Measurements from ENCODE around the gene SP140.
"Not testable (repeated sequence)": the region's sequence is repeated elsewhere in the genome, so short reads cannot be mapped to it uniquely, and the experiment has no call there.

The SP140 gene

GRCh38 chr2:230266638-230267037, 41.1 kb downstream of the SP140 start:
- DNase-seq (ENCODE audit: low read depth, low spot score) = no peak
- TF ChIP-seq YY1 (IDR thresholded peaks at IDR 0.05; ENCODE audit: insufficient read depth, insufficient read length) (no peak), ZNF274 (IDR thresholded peaks at IDR 0.05; ENCODE audit: low read depth, low read length) (no peak), SUZ12 (IDR thresholded peaks at IDR 0.05; ENCODE audit: extremely low read depth, insufficient read depth, insufficient read length) (no peak)

GRCh38 chr2:230267059-230267458, 41.5 kb downstream of the SP140 start:
- TF ChIP-seq ZNF274 (IDR thresholded peaks at IDR 0.05; ENCODE audit: low read depth, low read length) (no peak), SUZ12 (IDR thresholded peaks at IDR 0.05; ENCODE audit: extremely low read depth, insufficient read depth, insufficient read length) (no peak), YY1 (IDR thresholded peaks at IDR 0.05; ENCODE audit: insufficient read depth, insufficient read length) (no peak)
- no peaks in the 10 kb centered on the region for H3K36me3 ChIP-seq (ENCODE audit: insufficient read depth, insufficient read length, low read length)
- H3K9me3 ChIP-seq (ENCODE audit: insufficient read depth, low read length) = no peaks in the 10 kb centered on the region
- no peak overlapping the region for H3K4me3 ChIP-seq (ENCODE audit: insufficient read length, low read depth)
- H3K4me1 ChIP-seq (ENCODE audit: insufficient read depth, insufficient read length) = no peaks in the 10 kb centered on the region
- no peak for DNase-seq (ENCODE audit: low read depth, low spot score)
- H3K9ac ChIP-seq (ENCODE audit: insufficient read length, low read depth) = no peak overlapping the region
- H3K27me3 ChIP-seq (ENCODE audit: insufficient read depth, insufficient read length) = no peaks in the 10 kb centered on the region

More at GRCh38 chr2:230266638-230267037, 41.1 kb downstream of the SP140 start:
- H3K4me1 ChIP-seq (ENCODE audit: insufficient read depth, insufficient read length) = no peaks in the 10 kb centered on the region
- H3K9ac ChIP-seq (ENCODE audit: insufficient read length, low read depth) = no peak overlapping the region
- H3K4me3 ChIP-seq (ENCODE audit: insufficient read length, low read depth) = no peak overlapping the region
- no peaks in the 10 kb centered on the region for H3K36me3 ChIP-seq (ENCODE audit: insufficient read depth, insufficient read length, low read length)
- H3K27me3 ChIP-seq (ENCODE audit: insufficient read depth, insufficient read length) = no peaks in the 10 kb centered on the region
- no peaks in the 10 kb centered on the region for H3K9me3 ChIP-seq (ENCODE audit: insufficient read depth, low read length)

- no peak overlapping the region for H3K4me3 ChIP-seq (ENCODE audit: insufficient read length, low read depth)
- TF ChIP-seq ZNF274 (IDR thresholded peaks at IDR 0.05; ENCODE audit: low read depth, low read length) (no peak), YY1 (IDR thresholded peaks at IDR 0.05; ENCODE audit: insufficient read depth, insufficient read length) (no peak), SUZ12 (IDR thresholded peaks at IDR 0.05; ENCODE audit: extremely low read depth, insufficient read depth, insufficient read length) (no peak)
- H3K36me3 ChIP-seq (ENCODE audit: insufficient read depth, insufficient read length, low read length) = no peaks in the 10 kb centered on the region
- no peaks in the 10 kb centered on the region for H3K4me1 ChIP-seq (ENCODE audit: insufficient read depth, insufficient read length)
- H3K9ac ChIP-seq (ENCODE audit: insufficient read length, low read depth) = no peak overlapping the region
- H3K9me3 ChIP-seq (ENCODE audit: insufficient read depth, low read length) = no peaks in the 10 kb centered on the region
- no peak for DNase-seq (ENCODE audit: low read depth, low spot score)
- H3K27me3 ChIP-seq (ENCODE audit: insufficient read depth, insufficient read length) = no peaks in the 10 kb centered on the region
These were observed 42.0 kb downstream of the SP140 start for GRCh38 chr2:230267556-230267955.

GRCh38 chr2:230268606-230269243, 43.2 kb downstream of the SP140 start:
- no peaks in the 10 kb centered on the region for H3K27me3 ChIP-seq (ENCODE audit: insufficient read depth, insufficient read length)
- H3K4me1 ChIP-seq (ENCODE audit: insufficient read depth, insufficient read length) = no peaks in the 10 kb centered on the region

GRCh38 chr2:230269715-230270114, 44.2 kb downstream of the SP140 start:
- Histone ChIP-seq H3K9ac (ENCODE audit: insufficient read length, low read depth) (no peak overlapping the region), H3K9me3 (ENCODE audit: insufficient read depth, low read length) (no peaks in the 10 kb centered on the region), H3K27me3 (ENCODE audit: insufficient read depth, insufficient read length) (no peaks in the 10 kb centered on the region), H3K4me1 (ENCODE audit: insufficient read depth, insufficient read length) (no peaks in the 10 kb centered on the region), H3K36me3 (ENCODE audit: insufficient read depth, insufficient read length, low read length) (no peaks in the 10 kb centered on the region), H3K4me3 (ENCODE audit: insufficient read length, low read depth) (no peak overlapping the region)
- TF ChIP-seq ZNF274 (IDR thresholded peaks at IDR 0.05; ENCODE audit: low read depth, low read length) (no peak), SUZ12 (IDR thresholded peaks at IDR 0.05; ENCODE audit: extremely low read depth, insufficient read depth, insufficient read length) (no peak), YY1 (IDR thresholded peaks at IDR 0.05; ENCODE audit: insufficient read depth, insufficient read length) (no peak)
- DNase-seq (ENCODE audit: low read depth, low spot score) = no peak

More at GRCh38 chr2:230268606-230269243, 43.2 kb downstream of the SP140 start:
- no peak for TF ChIP-seq ZNF274 (IDR thresholded peaks at IDR 0.05; ENCODE audit: low read depth, low read length)
- no peak overlapping the region for H3K9ac ChIP-seq (ENCODE audit: insufficient read length, low read depth)
- H3K36me3 ChIP-seq (ENCODE audit: insufficient read depth, insufficient read length, low read length) = no peaks in the 10 kb centered on the region
- no peak for DNase-seq (ENCODE audit: low read depth, low spot score)
- H3K9me3 ChIP-seq (ENCODE audit: insufficient read depth, low read length) = no peaks in the 10 kb centered on the region
- no peak overlapping the region for H3K4me3 ChIP-seq (ENCODE audit: insufficient read length, low read depth)

- Histone ChIP-seq H3K9me3 (ENCODE audit: insufficient read depth, low read length) (no peaks in the 10 kb centered on the region), H3K4me1 (ENCODE audit: insufficient read depth, insufficient read length) (no peaks in the 10 kb centered on the region), H3K9ac (ENCODE audit: insufficient read length, low read depth) (no peak overlapping the region), H3K36me3 (ENCODE audit: insufficient read depth, insufficient read length, low read length) (no peaks in the 10 kb centered on the region), H3K4me3 (ENCODE audit: insufficient read length, low read depth) (no peak overlapping the region), H3K27me3 (ENCODE audit: insufficient read depth, insufficient read length) (no peaks in the 10 kb centered on the region)
- DNase-seq (ENCODE audit: low read depth, low spot score) = no peak
- no peak for TF ChIP-seq YY1 (IDR thresholded peaks at IDR 0.05; ENCODE audit: insufficient read depth, insufficient read length)
These were observed 57.4 kb downstream of the SP140 start for GRCh38 chr2:230282936-230283335.

- no peak overlapping the region for H3K4me3 ChIP-seq (ENCODE audit: insufficient read length, low read depth)
- no peaks in the 10 kb centered on the region for H3K4me1 ChIP-seq (ENCODE audit: insufficient read depth, insufficient read length)
- DNase-seq (ENCODE audit: low read depth, low spot score) = no peak
- H3K36me3 ChIP-seq (ENCODE audit: insufficient read depth, insufficient read length, low read length) = no peaks in the 10 kb centered on the region
- no peaks in the 10 kb centered on the region for H3K27me3 ChIP-seq (ENCODE audit: insufficient read depth, insufficient read length)
- no peak for TF ChIP-seq ZNF274 (IDR thresholded peaks at IDR 0.05; ENCODE audit: low read depth, low read length)
- TF ChIP-seq YY1 (IDR thresholded peaks at IDR 0.05; ENCODE audit: insufficient read depth, insufficient read length) = no peak
- TF ChIP-seq SUZ12 (IDR thresholded peaks at IDR 0.05; ENCODE audit: extremely low read depth, insufficient read depth, insufficient read length) = no peak
- H3K9me3 ChIP-seq (ENCODE audit: insufficient read depth, low read length) = no peaks in the 10 kb centered on the region
- no peak overlapping the region for H3K9ac ChIP-seq (ENCODE audit: insufficient read length, low read depth)
These were observed 60.5 kb downstream of the SP140 start for GRCh38 chr2:230286048-230286447.

- H3K27me3 ChIP-seq (ENCODE audit: insufficient read depth, insufficient read length); H3K4me1 ChIP-seq (ENCODE audit: insufficient read depth, insufficient read length); H3K9ac ChIP-seq (ENCODE audit: insufficient read length, low read depth); H3K4me3 ChIP-seq (ENCODE audit: insufficient read length, low read depth); H3K9me3 ChIP-seq (ENCODE audit: insufficient read depth, low read length); DNase-seq (ENCODE audit: low read depth, low spot score); H3K36me3 ChIP-seq (ENCODE audit: insufficient read depth, insufficient read length, low read length): not testable (repeated sequence)
These were observed 63.8 kb downstream of the SP140 start for GRCh38 chr2:230289311-230289710.

Measured in NT2/D1 (cell line).